ENCODE measurements around the gene MYF5. TPM values are rescaled to one million over a fixed set of nuclear protein-coding genes. Genes with fewer than 3 reads are reported as not detected.
"Not testable (repeated sequence)": the region's sequence is repeated elsewhere in the genome, so short reads cannot be mapped to it uniquely, and the experiment has no call there.

MYF5 gene
- total RNA-seq (not detected), polyA plus RNA-seq (ENCODE audit: insufficient read length in 2 of 2) (not detected)
- long read RNA-seq, donor 1: 0 reads
- long read RNA-seq, donor 2: 0 reads
- long read RNA-seq, donor 3: 0 reads
- long read RNA-seq, donor 4: 0 reads

GRCh38 chr12:80716696-80717469 lies at the start of gene MYF5:
MYF5 (plus strand) TSS chr12:80716912; CDS start chr12:80717064, 152 bp downstream.
- Histone ChIP-seq H3K4me1 (ENCODE audit: control insufficient read depth, insufficient read depth, low read length) (peaks cover 8% of the 10 kb centered on the region), H3K27me3 (ENCODE audit: control insufficient read depth, insufficient read depth, low read length) (peaks cover 56% of the 10 kb centered on the region), H3K4me3 (ENCODE audit: low read depth, low read length) (no peak within 1 kb of the TSS), H3K9me3 (ENCODE audit: control insufficient read depth, insufficient read depth, low read length) (peaks cover 2% of the 10 kb centered on the region), H3K36me3 (ENCODE audit: control insufficient read depth, insufficient read depth, low read length) (no peaks in the 10 kb centered on the region), H3K27ac (ENCODE audit: low read depth, low read length) (no peak within 1 kb of the TSS)
- DNase-seq (ENCODE audit: low read depth in 4 of 6, low spot score in 6 of 6): no peak
- 30% methylated on average over 41 of the region's 45 CpGs for WGBS (ENCODE audit: insufficient coverage)

DNA sequence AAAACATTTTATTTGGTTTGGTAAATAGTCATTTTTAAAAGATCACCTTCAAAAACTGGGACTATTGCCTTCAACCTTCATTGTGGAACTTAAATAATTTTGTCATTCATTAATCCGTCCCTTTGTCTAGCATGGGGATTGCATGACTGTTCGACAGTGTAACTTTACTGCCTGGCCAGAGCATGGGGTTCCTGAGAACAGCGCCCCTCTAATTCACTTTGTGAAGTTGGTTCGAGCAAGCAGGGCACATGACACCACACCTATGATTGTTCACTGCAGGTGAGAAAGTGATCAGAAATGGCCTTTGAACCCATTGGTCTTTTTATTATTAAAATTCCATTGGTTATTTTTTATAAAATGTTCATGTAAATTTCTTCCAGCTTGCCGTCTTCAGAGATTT lies 46.5 kb upstream of the MYF5 start:
- no peak overlapping the region for H3K4me3 ChIP-seq (ENCODE audit: low read depth, low read length)
- no peaks in the 10 kb centered on the region for H3K27me3 ChIP-seq (ENCODE audit: control insufficient read depth, insufficient read depth, low read length)
- H3K4me1 ChIP-seq (ENCODE audit: control insufficient read depth, insufficient read depth, low read length): no peaks in the 10 kb centered on the region
- DNase-seq (ENCODE audit: low read depth in 4 of 6, low spot score in 6 of 6): no peak
- WGBS (ENCODE audit: insufficient coverage): 64% methylated on average over 2 of the region's 5 CpGs
- no peaks in the 10 kb centered on the region for H3K36me3 ChIP-seq (ENCODE audit: control insufficient read depth, insufficient read depth, low read length)
- H3K27ac ChIP-seq (ENCODE audit: low read depth, low read length): no peak overlapping the region
- no peaks in the 10 kb centered on the region for H3K9me3 ChIP-seq (ENCODE audit: control insufficient read depth, insufficient read depth, low read length)

DNA sequence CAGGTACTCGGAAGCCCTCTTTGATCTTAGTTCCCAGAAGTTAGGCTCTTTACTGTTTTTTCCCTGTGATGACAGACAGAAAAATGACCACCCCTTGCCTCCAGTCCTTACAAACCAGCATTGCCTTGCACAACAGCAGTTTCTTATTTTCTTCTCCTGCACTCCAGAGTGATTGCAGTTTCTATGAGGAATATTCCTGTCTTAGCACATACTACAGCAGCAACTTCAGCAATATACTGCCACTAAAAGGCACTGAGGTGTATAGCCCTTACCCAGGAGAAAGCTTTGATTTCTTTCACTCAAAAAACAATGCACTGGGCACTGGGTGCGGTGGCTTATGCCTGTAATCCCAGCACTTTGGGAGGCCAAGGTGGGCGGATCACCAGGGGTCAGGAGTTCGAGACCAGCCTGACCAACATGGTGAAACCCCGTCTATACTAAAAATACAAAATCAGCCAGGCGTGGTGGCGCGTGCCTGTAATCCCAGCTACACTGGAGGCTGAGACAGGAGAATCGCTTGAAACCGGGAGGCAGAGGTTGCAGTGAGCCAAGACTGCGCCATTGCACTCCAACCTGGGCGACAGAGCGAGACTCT lies 40.6 kb upstream of the MYF5 start:
- H3K4me3 ChIP-seq (ENCODE audit: low read depth, low read length); H3K27ac ChIP-seq (ENCODE audit: low read depth, low read length); H3K4me1 ChIP-seq (ENCODE audit: control insufficient read depth, insufficient read depth, low read length); H3K9me3 ChIP-seq (ENCODE audit: control insufficient read depth, insufficient read depth, low read length); H3K27me3 ChIP-seq (ENCODE audit: control insufficient read depth, insufficient read depth, low read length); H3K36me3 ChIP-seq (ENCODE audit: control insufficient read depth, insufficient read depth, low read length): not testable (repeated sequence)
- WGBS (ENCODE audit: insufficient coverage): 93% methylated on average over 10 of the region's 13 CpGs
- peak in 1 of 6 donors; percentile 25 for DNase-seq (ENCODE audit: low read depth in 4 of 6, low spot score in 6 of 6)

DNA sequence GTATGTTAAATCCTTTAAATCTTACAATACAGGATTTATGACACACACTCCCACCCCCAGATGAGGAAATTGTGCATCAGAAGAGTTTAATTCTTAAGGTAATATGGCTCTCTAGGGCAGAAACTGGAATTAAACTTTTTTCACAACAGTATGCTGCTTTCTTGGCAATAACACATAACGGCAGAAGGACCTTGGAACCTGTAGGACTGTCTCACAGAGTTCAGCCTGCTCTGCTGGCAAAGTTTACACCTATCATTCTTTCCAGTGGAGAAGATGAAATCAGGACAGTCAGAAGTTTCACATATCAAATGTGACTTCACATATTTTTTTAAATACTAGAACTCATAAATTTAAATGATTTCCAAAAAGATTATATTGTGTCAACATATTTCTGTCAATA lies 39.9 kb upstream of the MYF5 start:
- no peak for DNase-seq (ENCODE audit: low read depth in 4 of 6, low spot score in 6 of 6)
- WGBS (ENCODE audit: insufficient coverage): 86% methylated on average over 1 of the region's 1 CpG
- Histone ChIP-seq H3K4me3 (ENCODE audit: low read depth, low read length) (no peak overlapping the region), H3K4me1 (ENCODE audit: control insufficient read depth, insufficient read depth, low read length) (no peaks in the 10 kb centered on the region), H3K36me3 (ENCODE audit: control insufficient read depth, insufficient read depth, low read length) (no peaks in the 10 kb centered on the region), H3K27me3 (ENCODE audit: control insufficient read depth, insufficient read depth, low read length) (no peaks in the 10 kb centered on the region), H3K27ac (ENCODE audit: low read depth, low read length) (no peak overlapping the region), H3K9me3 (ENCODE audit: control insufficient read depth, insufficient read depth, low read length) (no peaks in the 10 kb centered on the region)

GRCh38 chr12:80677994-80678393 lies 38.7 kb upstream of the MYF5 start:
- no CpG with 5 or more reads among the region's 1 CpG for WGBS (ENCODE audit: insufficient coverage)
- Histone ChIP-seq H3K4me3 (ENCODE audit: low read depth, low read length) (no peak overlapping the region), H3K27me3 (ENCODE audit: control insufficient read depth, insufficient read depth, low read length) (no peaks in the 10 kb centered on the region), H3K27ac (ENCODE audit: low read depth, low read length) (no peak overlapping the region), H3K36me3 (ENCODE audit: control insufficient read depth, insufficient read depth, low read length) (no peaks in the 10 kb centered on the region), H3K9me3 (ENCODE audit: control insufficient read depth, insufficient read depth, low read length) (no peaks in the 10 kb centered on the region), H3K4me1 (ENCODE audit: control insufficient read depth, insufficient read depth, low read length) (no peaks in the 10 kb centered on the region)
- DNase-seq (ENCODE audit: low read depth in 4 of 6, low spot score in 6 of 6): no peak

GRCh38 chr12:80679346-80680131 lies 37.2 kb upstream of the MYF5 start:
- no peak overlapping the region for H3K27ac ChIP-seq (ENCODE audit: low read depth, low read length)
- H3K4me1 ChIP-seq (ENCODE audit: control insufficient read depth, insufficient read depth, low read length): no peaks in the 10 kb centered on the region
- H3K27me3 ChIP-seq (ENCODE audit: control insufficient read depth, insufficient read depth, low read length): no peaks in the 10 kb centered on the region
- no CpG with 5 or more reads among the region's 3 CpGs for WGBS (ENCODE audit: insufficient coverage)
- DNase-seq (ENCODE audit: low read depth in 4 of 6, low spot score in 6 of 6): peak in 2 of 6 donors; percentile 8 to 20
- no peak overlapping the region for H3K4me3 ChIP-seq (ENCODE audit: low read depth, low read length)
- no peaks in the 10 kb centered on the region for H3K9me3 ChIP-seq (ENCODE audit: control insufficient read depth, insufficient read depth, low read length)
- H3K36me3 ChIP-seq (ENCODE audit: control insufficient read depth, insufficient read depth, low read length): no peaks in the 10 kb centered on the region

DNA sequence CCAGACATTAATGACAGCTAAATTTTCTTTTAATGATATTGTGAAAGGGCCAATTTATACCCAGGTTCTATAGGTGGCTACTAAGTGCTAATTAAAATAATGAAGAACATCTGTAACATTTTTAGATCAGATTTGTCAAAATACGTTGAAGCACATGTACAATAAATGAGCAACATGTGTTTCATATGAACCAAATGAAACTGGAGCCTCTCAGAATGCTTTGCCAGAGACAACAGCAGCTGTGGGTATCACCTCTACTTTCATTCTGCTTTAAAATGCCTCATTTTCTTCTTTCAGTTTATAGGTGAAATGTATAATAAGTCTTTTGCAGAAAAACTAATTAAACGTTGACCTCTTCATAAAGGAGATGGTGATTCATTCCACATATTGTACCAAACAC lies 35.4 kb upstream of the MYF5 start:
- Histone ChIP-seq H3K36me3 (ENCODE audit: control insufficient read depth, insufficient read depth, low read length) (no peaks in the 10 kb centered on the region), H3K4me1 (ENCODE audit: control insufficient read depth, insufficient read depth, low read length) (no peaks in the 10 kb centered on the region), H3K27ac (ENCODE audit: low read depth, low read length) (no peak overlapping the region), H3K27me3 (ENCODE audit: control insufficient read depth, insufficient read depth, low read length) (no peaks in the 10 kb centered on the region), H3K4me3 (ENCODE audit: low read depth, low read length) (no peak overlapping the region), H3K9me3 (ENCODE audit: control insufficient read depth, insufficient read depth, low read length) (no peaks in the 10 kb centered on the region)
- no peak for DNase-seq (ENCODE audit: low read depth in 4 of 6, low spot score in 6 of 6)
- no CpG with 5 or more reads among the region's 2 CpGs for WGBS (ENCODE audit: insufficient coverage)

GRCh38 chr12:80681786-80682185 lies 34.9 kb upstream of the MYF5 start:
- Histone ChIP-seq H3K27ac (ENCODE audit: low read depth, low read length) (no peak overlapping the region), H3K4me3 (ENCODE audit: low read depth, low read length) (no peak overlapping the region), H3K27me3 (ENCODE audit: control insufficient read depth, insufficient read depth, low read length) (no peaks in the 10 kb centered on the region), H3K9me3 (ENCODE audit: control insufficient read depth, insufficient read depth, low read length) (no peaks in the 10 kb centered on the region), H3K36me3 (ENCODE audit: control insufficient read depth, insufficient read depth, low read length) (no peaks in the 10 kb centered on the region), H3K4me1 (ENCODE audit: control insufficient read depth, insufficient read depth, low read length) (no peaks in the 10 kb centered on the region)
- no CpG with 5 or more reads among the region's 3 CpGs for WGBS (ENCODE audit: insufficient coverage)
- DNase-seq (ENCODE audit: low read depth in 4 of 6, low spot score in 6 of 6): no peak

- Histone ChIP-seq H3K27me3 (ENCODE audit: control insufficient read depth, insufficient read depth, low read length) (no peaks in the 10 kb centered on the region), H3K4me3 (ENCODE audit: low read depth, low read length) (no peak overlapping the region), H3K36me3 (ENCODE audit: control insufficient read depth, insufficient read depth, low read length) (no peaks in the 10 kb centered on the region), H3K27ac (ENCODE audit: low read depth, low read length) (no peak overlapping the region), H3K4me1 (ENCODE audit: control insufficient read depth, insufficient read depth, low read length) (no peaks in the 10 kb centered on the region), H3K9me3 (ENCODE audit: control insufficient read depth, insufficient read depth, low read length) (no peaks in the 10 kb centered on the region)
- peak in 1 of 6 donors; percentile 10 for DNase-seq (ENCODE audit: low read depth in 4 of 6, low spot score in 6 of 6)
- WGBS (ENCODE audit: insufficient coverage): 31% methylated on average over 4 of the region's 7 CpGs
Observed at GRCh38 chr12:80684077-80684495, 32.6 kb upstream of the MYF5 start.

Measured in spinal cord (tissue), 10 donors.